HG03045 (cell line): ENCODE results near the gene ASB7.
A peak's percentile ranks its signal among the peaks of the same experiment; 100 is the strongest.

Experiments
- ATAC-seq: cut with Tn5 transposase; IDR thresholded peaks from one replicate; pipeline ENCODE4 v1.9.1; 2021; ENCODE audit warnings: mild to moderate bottlenecking, moderate library complexity; ENCODE audit not compliant: unreplicated experiment

Gene ASB7

DNA sequence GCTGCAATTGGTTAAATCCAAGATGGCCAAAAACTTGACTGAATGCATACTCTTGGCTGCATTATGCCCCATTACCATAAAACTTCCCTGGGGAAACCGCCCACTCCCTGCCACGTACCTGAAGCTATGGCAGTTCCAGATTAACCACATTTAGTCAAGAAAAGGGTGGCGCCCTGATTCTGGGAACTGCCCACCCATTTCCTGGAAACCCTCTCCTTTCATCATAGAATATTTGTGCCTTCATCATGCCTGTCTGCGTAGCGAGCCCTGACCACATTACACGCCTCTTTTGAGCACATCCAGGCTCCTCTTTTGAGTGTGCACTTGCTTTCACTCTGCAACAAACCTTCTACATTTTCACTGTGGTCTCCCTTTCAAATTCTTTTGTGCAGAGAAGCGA lies 5.6 kb upstream of the ASB7 start:
- ATAC-seq, result peak; percentile 84

DNA sequence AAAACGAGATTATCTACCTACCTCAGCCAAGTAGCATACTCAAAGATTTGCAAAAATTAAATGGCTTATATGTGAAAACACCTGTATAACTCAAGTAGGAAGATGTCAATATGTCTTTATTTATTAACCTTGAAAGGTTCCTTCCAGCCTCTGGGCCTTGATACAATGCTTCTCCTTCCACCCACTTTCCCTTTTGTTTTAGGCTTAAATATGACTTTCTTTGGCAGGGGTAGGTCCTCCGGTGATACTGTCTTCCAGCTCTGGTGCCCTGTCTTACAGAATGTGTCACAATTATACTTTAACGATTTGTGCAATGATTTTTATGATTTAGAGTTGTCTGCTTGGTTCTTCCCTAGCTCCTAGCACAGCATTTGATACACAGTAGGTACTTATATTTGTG lies 4.5 kb upstream of the ASB7 start:
- no peak for ATAC-seq

DNA sequence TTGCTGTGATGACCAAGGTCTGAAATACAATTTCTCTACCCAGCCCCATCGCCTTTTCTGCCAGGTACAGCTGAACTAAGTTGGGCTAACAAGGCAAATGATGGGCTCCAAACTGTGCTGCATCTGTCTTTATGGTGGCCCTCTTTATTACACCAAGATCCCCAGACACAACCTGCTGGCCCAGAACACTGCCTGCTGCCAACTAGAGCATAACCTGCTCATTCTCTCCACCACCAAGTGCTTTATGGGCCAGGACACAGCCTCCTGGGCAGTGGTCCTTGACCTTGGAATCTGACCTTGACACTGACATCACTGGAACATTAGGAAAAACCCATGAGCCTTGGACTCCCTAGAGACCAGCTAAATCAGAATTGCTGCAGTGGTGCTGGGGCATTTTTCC lies 3.7 kb upstream of the ASB7 start:
- ATAC-seq, result no peak

DNA sequence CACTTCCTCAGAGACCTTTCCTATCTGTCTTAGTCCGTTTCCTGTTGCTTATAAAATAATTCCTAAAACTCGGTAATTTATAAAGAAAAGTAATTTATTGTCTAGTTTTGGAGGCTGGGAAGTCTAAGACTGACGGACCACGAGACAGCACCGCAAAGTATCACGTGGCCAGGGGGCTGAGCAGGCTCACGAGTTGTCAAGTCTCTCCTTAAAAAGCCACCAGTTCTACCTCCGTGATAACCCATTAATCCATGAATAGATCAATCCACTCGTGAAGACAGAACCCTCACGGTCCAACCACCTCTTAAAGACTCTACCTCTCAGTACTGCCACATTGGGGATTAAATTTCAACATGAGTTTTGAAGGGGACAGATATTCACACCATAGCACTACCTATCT lies 1.2 kb upstream of the ASB7 start:
- ATAC-seq, result no peak

DNA sequence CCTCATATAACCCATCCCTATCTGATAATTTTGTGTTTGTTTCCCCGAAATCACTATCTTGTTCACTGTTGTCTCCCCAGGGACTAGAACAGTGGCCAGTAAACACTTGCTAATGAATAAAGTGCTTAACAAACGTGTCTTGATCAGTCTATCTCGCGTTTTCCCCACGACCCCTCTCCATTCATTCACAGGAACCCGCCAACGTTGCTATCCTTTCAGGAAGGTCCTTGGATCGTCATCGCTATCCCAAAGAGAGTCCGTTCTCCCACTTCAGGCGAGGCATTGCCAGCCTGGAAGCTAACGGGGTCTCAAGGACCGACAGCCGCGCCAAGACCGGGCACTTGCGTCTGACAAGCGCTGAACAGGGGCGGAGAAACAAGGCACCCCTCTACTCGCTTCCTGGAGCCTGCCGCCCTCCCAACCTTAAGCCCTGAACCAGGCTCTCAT lies 749 bp upstream of the ASB7 start:
- peak; percentile 8 for ATAC-seq

DNA sequence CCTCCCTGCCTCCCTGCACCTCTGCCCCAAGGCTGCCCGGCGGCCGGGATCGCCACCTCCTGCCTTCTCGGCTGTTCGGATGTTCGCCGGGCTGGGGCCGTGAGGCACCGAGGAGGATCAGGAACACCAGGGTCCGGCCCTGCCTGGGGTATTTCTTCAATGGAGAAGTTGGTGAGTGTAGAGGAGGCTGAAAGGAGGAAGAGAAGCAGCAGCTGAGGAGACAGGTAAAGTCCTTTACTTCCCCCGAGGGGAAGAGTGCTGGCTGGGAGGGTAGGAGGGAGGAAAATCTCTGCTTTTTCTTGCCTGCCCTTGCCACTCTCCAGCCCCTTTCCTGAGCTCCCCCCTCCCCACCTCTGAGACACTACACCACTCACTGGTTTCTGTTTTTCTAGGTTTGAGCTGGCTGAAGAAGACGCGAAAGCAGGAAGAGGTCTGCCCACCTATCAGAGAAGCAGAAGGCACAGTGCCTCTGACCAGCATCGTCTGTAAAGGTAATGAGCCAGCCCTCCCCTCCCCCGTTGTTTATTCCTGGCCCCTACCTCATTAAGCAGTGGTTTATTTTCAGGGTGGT lies 519 bp downstream of the ASB7 start:
- ATAC-seq, result peak; percentile 39

DNA sequence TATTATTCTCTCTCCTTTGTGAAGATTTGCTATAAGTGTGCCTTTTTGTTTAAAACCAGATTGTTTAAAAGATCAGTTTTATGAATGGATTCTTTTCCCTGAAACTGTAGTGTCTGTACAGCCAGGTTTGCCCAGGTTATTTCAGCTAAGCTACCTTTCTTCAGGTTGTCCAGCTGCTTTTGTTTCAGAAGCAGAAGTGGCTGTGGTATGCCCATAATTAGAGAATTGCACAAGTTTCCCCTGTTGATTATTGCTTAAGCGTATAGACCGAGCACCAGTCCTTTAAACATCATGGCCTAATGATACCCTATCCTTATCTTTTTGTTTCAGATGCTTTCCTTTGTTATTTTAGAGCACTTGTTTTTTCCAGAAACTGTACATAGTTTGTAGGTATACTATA lies 10.2 kb downstream of the ASB7 start:
- ATAC-seq, result no peak

DNA sequence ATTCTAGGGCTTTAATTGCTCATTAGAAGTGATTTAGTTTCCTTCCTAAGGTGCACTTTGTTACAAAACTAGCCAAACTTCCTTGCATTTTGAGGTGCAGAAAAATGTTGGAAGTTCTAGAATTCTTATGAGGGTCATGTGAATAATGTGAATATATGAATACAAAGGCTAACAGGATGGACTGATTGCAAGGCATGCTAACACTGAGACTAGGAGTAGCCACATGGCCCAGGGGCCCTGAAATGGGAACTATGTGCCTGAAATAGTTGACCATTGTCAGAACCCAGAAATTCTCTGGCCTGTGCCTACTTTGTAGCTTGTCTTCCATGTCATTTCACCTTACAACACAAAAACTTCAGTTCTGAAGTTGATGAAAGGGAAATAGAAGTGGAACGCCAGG lies 10.8 kb downstream of the ASB7 start:
- no peak for ATAC-seq

DNA sequence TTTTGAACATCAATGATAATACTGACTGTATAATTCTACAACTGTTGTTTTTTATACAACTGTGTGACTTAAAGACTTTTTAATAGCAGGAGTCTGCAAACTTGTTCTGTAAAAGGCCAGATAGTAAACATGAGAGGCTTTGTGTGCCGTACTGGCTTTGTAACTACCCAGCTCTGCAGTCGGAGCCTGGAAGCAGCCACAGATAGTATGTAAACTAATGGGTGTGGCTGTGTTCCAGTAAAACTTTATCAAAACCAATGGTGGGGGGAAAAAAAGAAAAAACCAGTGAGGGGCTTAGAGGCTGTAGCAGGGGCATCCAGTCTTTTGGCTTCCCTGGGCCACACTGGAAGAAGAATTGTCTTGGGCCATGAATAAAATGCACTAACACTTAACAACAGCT lies 11.9 kb downstream of the ASB7 start:
- ATAC-seq, result no peak

DNA sequence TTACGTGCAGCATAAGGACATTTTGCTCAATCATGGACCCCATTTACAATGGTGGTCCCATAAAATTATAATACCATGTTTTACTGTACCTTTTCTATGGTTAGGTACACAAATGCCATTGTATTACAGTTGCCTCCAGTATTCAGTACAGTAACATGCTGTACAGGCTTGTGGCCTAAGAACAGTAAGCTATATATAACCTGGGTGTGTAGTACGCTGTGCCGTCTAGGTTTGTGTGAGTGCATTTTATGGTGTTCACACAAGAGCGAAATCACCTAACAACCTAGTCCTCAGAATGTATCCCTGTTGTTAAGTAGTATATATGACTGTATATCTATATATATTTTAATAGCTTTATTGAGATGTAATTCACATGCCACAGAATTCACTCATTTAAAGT lies 12.5 kb downstream of the ASB7 start:
- ATAC-seq, result no peak

DNA sequence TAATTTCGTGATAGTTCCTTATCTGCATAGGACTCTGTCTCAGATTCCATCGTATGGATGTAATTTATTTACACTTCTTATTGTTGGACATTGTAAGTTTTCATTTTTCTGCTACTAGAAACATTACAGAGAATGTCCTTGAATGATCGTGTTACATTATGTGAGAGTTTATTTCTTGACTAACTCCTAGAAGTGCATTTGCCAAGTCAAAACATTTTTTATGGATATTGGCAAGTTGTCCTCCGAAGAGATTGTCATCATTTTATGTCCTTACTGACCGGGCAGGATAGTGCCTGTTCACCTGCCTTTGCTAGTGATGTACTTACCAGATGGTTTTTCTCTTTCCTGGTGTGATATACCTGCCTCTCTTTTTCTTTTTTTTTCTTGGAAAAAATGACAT lies 13.4 kb downstream of the ASB7 start:
- ATAC-seq, result no peak

DNA sequence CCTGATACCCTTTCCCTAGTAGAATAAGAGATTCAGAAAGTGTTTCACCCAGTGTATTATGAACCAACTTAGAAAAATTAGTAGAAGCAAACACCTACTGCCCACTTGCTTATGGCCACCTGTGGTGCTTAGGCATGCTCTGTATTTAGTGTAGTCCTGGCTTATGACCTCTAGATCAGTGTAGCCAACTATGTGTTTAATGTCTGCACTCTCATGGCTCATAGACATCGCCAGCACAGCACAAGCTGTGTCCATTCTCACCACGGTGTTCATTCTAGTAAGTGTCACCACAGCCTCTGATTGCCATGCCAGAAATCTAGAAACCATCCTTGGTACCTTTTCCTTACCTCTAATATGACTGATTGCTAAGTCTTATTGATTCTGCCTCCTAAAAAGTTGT lies 14.3 kb downstream of the ASB7 start:
- ATAC-seq, result no peak

DNA sequence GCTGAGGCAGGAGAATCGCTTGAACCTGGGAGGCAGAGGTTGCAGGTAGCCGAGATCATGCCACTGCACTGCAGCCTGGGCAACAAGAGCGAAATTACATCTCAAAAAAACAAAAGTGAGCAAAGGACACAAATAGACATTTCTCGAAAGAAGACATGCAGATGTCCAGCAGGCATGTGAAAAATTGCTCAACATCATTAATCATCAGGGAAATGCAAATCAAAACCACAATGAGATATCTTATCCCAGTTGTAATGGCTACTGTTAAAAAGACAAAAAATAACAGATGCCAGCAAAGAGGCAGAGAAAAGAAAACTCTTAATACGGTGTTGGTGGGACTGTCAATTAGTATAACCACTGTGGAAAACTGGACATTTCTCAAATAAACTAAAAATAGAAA lies 20.9 kb downstream of the ASB7 start:
- no peak for ATAC-seq

DNA sequence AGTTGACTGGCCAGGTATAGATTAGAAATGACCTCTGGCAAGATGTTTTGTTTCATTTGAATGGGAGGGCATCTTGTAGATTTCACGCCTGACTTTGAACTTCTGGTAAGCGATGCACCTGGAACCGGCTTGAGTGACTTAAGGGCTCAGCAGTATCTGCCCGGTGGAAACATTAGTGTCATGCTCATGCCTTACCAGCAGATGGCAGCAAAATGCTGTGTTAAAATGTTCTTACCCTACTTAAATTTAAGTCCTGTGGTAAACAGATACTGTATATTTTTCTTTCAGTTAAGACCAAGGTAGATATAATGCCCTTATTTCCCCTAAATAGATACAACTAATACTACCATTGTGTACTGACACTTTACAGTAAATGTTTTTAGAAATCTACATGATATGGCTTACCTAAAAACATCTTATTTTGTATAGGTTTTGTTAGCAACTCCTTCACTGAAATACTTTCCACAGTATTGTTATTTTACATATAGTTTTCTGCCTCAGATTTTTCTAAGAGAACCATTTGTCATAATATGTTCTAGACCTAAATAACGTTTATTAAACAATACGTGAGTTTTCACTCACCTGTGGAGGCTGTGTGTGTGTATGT lies 25.5 kb downstream of the ASB7 start:
- peak; percentile 62 for ATAC-seq

DNA sequence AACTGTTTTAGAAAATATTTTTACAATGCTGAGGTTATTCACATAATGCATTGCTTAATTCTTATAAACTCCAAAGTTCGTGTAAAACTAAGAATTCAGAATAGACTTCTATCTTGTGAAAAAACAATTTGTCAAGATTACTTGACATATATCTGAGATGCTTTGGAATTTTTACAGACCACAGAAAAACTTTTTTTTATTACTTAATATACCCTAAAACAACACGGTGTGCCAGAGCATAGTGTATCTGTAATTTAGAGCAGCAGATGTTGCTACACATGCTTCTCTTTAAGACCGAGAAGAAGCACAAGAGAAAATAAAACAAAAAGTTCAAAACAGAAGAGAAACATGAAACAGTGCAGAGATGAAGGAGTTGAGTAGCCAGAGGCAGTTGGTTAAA lies 26.4 kb downstream of the ASB7 start:
- ATAC-seq, result no peak

DNA sequence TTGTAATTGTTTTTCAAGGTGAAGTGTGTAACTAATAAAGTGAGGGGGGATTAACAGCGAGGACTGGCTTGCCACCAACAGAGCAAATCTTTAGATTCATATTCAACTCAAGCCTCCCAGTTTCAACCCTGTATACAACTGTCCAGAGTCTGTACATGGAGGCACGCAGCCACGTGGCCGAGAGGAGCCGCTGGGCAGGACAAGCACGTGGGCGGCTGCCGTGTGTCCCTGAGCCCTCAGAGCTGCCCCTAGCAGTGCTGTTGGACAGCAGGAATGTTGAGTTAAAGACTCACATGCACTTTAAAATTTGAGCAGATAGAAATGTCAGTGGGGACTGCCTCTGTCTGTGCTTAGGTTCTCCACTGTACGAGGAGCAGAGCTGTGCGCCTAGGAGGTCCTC lies 29.4 kb downstream of the ASB7 start:
- no peak for ATAC-seq

DNA sequence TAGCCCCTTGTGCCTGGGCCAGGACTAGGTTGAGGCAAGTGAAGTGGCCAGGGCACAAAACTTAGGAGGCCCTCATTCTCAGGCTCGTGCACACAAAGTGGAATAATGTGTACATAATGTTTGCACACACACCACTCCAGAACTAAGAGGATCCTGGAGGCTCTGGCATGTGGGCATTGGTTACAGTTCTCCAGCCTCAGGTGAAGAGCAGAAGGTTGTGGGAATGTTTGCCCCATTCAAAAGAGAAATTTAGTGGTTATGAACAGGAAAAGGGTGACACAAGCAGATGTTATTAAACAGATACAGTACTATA lies 31.3 kb downstream of the ASB7 start:
- no peak for ATAC-seq

DNA sequence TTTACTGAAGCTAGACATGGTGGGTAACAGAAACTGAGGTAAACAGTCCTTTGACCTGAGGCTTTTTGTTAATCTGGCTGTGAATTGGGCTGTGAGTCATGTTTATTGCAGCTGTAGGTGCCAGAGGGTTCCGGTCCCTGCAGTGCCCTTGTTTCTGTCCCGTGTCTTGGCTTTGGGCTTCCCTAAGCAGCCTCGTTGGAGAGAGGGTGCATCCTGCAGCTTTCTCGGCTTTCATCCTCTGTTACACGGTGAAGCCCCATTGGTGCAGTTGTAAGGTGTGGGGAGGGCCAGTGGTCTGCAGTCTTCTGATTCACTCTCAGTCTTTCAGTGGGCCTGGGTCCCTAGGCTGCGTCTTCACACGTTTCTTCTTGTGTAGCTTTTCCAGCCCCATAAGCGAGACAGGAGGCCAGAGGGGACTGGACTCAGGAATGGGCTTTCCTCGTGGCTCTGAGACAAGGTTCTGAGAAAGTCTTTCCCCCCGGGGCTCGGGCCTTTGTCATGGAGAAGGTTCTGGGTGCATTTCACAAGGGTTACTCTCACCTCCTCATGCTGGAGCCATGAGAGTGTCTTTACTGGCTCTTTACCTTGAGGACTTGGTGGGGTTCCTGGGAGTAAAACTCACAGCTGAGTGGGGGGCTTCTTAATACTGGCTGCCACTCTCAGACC lies 33.1 kb downstream of the ASB7 start:
- no peak for ATAC-seq

DNA sequence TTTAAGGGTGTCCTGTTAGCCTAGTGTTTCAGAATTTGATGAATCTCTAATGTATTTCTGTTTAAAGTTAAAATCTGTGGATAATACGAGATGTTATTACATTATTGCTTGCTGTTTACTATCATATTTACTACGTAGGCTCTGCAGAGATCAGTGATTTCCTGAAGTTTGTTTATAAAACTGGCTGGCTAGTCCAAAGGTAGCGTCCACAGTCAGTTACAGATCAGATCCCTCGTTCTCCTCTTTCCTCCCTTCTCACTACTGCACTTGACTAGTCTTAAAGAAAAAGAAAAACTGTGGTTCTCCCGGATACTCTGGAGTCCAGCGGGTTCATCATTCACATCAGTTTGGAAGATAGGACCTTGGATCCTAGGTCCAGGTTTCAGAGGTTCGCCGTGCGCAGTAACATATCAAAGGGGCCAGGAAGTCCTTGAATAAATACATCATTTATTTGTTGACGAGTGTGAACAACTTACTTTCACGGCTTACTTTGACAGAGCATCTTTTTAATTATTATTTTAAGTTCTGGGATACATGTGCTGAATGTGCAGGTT lies 35.9 kb downstream of the ASB7 start:
- ATAC-seq, result no peak

DNA sequence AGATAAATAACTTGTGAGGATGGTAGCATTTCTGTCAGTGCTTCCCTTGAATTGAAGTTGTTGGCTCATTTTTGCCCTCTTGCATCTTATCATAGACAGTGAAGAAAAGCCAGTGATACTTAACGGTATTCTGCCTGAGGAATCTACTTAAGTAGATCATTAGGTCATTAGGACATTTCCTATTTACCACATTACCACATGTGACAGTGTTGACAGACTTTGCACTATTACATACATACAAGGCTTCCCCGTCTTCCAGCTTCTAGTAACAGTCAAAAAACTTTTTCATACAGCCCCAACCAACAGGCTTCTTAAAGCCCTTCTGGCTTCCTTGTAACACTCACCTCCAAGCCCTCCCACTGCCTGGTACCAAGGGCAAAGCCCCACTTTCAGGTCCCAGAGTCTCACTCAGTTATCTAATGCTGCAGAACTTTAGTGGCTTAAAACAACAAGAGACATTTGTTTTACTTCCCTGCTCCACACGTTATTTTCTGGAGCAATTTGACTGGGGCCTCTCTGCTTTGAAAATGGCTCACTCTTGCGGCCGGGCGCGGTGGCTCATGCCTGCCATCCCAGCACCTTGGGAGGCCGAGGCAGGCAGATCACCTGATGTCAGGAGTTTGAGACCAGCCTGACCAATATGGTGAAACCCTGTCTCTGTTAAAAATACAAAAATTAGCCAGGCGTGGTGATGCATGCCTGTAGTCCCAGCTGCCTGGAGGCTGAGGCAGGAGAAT lies 40.0 kb downstream of the ASB7 start:
- ATAC-seq, result no peak

DNA sequence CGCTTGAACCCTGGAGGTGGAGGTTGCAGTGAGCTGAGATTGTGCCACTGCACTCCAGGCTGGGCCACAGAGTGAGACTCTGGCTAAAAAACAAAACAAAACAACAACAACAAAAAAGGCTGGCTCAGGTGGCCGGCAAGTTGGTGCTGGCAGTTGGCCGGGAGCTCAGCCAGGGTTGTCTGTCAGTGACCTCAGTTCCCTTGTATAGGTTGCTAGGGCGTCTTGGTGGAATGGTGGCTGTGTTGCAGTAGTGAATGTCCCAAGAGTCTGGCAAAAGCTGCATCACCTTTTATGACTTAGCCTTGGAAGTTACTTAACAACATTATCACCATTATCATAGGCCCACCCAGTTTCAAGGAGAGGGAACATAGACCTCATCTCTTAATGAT lies 40.6 kb downstream of the ASB7 start:
- ATAC-seq, result no peak

DNA sequence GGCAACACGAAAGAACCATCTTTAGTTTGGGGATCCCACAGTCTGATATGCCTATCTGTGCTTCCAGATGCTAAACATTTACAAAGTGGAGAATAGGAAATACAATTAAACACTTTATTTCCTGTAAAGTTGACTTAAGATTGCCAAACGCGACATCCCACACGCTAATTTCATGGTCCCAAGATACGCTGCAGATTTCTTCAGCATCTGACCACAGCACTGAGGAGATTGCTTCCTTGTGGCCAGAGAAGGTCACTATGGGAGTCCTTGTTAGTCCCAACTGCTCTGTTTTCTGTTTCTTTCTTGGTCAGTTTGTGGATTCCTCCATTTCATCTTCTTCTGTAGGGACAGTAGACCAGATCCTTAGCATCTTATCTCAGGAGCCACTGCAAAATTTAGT lies 43.3 kb downstream of the ASB7 start:
- no peak for ATAC-seq
